RPMI7951 (cell line): Measurements from ENCODE around the gene GPR61. TPM values are rescaled to one million over a fixed set of nuclear protein-coding genes. Genes with fewer than 3 reads are reported as not detected.
A peak's percentile ranks its signal among the peaks of the same experiment; 100 is the strongest.

Experiments
- DNase-seq: peaks from one replicate; pipeline ENCODE4 v3.0.0-alpha.2; 2012; ENCODE audit warnings: low read depth
- total RNA-seq: library from RNA; depleted of rRNA; stranded (reverse); fragments of >200 nt; shearing (Covaris generic); gene quantifications from 2 replicates; pipeline ENCODE4 v1.2.3, GENCODE V29; 2014

GPR61 gene
- total RNA-seq, 1 experiment from 2014 or later, result under 0.01 TPM

GRCh38 chr1:109535481-109535880 is 4.2 kb upstream of the GPR61 start:
- peak; percentile 42 for DNase-seq

- DNase-seq, result no peak
These were observed 3.6 kb upstream of the GPR61 start for GRCh38 chr1:109535971-109536491.

GRCh38 chr1:109537450-109538178 is 2.1 kb upstream of the GPR61 start:
- no peak for DNase-seq

GRCh38 chr1:109538827-109539555 is 681 bp upstream of the GPR61 start:
- DNase-seq, result no peak

- DNase-seq, result no peak
These were observed 1.4 kb downstream of the GPR61 start for GRCh38 chr1:109541102-109541501.

GRCh38 chr1:109542657-109543056 is 3.0 kb downstream of the GPR61 start:
- DNase-seq, result no peak

GRCh38 chr1:109543283-109543987 is 3.8 kb downstream of the GPR61 start:
- no peak for DNase-seq

- no peak for DNase-seq
These were observed 4.5 kb downstream of the GPR61 start for GRCh38 chr1:109543988-109544735.

- peak; percentile 85 for DNase-seq
These were observed 6.8 kb downstream of the GPR61 start for GRCh38 chr1:109546311-109547109.

GRCh38 chr1:109547463-109548320 is 8.0 kb downstream of the GPR61 start:
- DNase-seq, result no peak

- peak; percentile 96 for DNase-seq
These were observed 8.9 kb downstream of the GPR61 start, which contains the start of gene GNAI3 for GRCh38 chr1:109548321-109549267. TSS of gene GNAI3 (plus strand) at chr1:109548615. CDS start at chr1:109548721, 106 bp downstream.

GRCh38 chr1:109556563-109556962 is 16.9 kb downstream of the GPR61 start:
- DNase-seq, result no peak

- DNase-seq, result no peak
These were observed 17.8 kb downstream of the GPR61 start for GRCh38 chr1:109557520-109557919.

- DNase-seq, result no peak
These were observed 20.3 kb downstream of the GPR61 start for GRCh38 chr1:109559995-109560394.

GRCh38 chr1:109564194-109564878 is 24.7 kb downstream of the GPR61 start:
- DNase-seq, result no peak

GRCh38 chr1:109565241-109565640 is 25.6 kb downstream of the GPR61 start:
- no peak for DNase-seq

GRCh38 chr1:109566982-109567381 is 27.3 kb downstream of the GPR61 start:
- no peak for DNase-seq
